NB4 (cell line): ENCODE measurements around the gene FHIT.

Experiments
- CTCF ChIP-seq: IDR thresholded peaks from one replicate; pipeline ENCODE4 v1.5.1; 2012; ENCODE audit warnings: low read depth, low read length
- POLR2A ChIP-seq: IDR thresholded peaks from 2 replicates; pipeline ENCODE4 v1.6.1; 2011; ENCODE audit warnings: mild to moderate bottlenecking; ENCODE audit not compliant: insufficient read length; ENCODE audit errors: extremely low read depth

- TF ChIP-seq CTCF (no peak), POLR2A (no peak)
These were observed 1109.2 kb downstream of the FHIT start for GRCh38 chr3:60142009-60142408.
